ENCODE results near the gene KCNK2. TPM values are rescaled to one million over a fixed set of nuclear protein-coding genes. Genes with fewer than 3 reads are reported as not detected.

KCNK2 gene
- total RNA-seq, 4 donors from 2014 or later = 3.9 to 22.6 (median 21.2) TPM

GRCh38 chr1:215111916-215112315, 29.4 kb downstream of the KCNK2 start:
- Histone ChIP-seq H3K27ac (no peak overlapping the region), H3K36me3 (no peaks in the 10 kb centered on the region), H3K27me3 (no peaks in the 10 kb centered on the region), H3K4me3 (replicated peaks in 1 of 3) (no peak overlapping the region), H3K4me1 (peaks cover 0 to 4% of the 10 kb centered on the region in 2 donors), H3K9me3 (no peaks in the 10 kb centered on the region)
- intact Hi-C loops (cut with DNase I) = no loop called here
- TF ChIP-seq POLR2A (IDR thresholded peaks at IDR 0.05) = no peak
- no peak for TF ChIP-seq CTCF (IDR thresholded peaks at IDR 0.05)
- no peak for DNase-seq
- WGBS, 2 donors = 90 to 91% methylated on average over 3 of the region's 3 CpGs

- Histone ChIP-seq H3K4me3 (replicated peaks in 1 of 3) (no peak overlapping the region), H3K27ac (no peak overlapping the region), H3K4me1 (peaks cover 0 to 4% of the 10 kb centered on the region in 2 donors), H3K27me3 (no peaks in the 10 kb centered on the region), H3K9me3 (no peaks in the 10 kb centered on the region), H3K36me3 (no peaks in the 10 kb centered on the region)
- 83 to 97% methylated on average over 3 of the region's 3 CpGs for WGBS, 2 donors
- no peak for TF ChIP-seq CTCF (IDR thresholded peaks at IDR 0.05)
- no peak for TF ChIP-seq POLR2A (IDR thresholded peaks at IDR 0.05)
- no peak for DNase-seq
- intact Hi-C loops (cut with DNase I) = no loop called here
These were observed 31.2 kb downstream of the KCNK2 start for GRCh38 chr1:215113776-215114153.

- H3K27me3 ChIP-seq = no peaks in the 10 kb centered on the region
- no peak overlapping the region for H3K27ac ChIP-seq
- H3K36me3 ChIP-seq = no peaks in the 10 kb centered on the region
- H3K4me1 ChIP-seq = peaks cover 0 to 4% of the 10 kb centered on the region in 2 donors
- DNase-seq = no peak
- WGBS, 2 donors = 53 to 67% methylated on average over 2 of the region's 2 CpGs
- intact Hi-C loops (cut with DNase I) = no loop called here
- no peak overlapping the region for H3K4me3 ChIP-seq (replicated peaks in 1 of 3)
- TF ChIP-seq POLR2A (IDR thresholded peaks at IDR 0.05) = no peak
- TF ChIP-seq CTCF (IDR thresholded peaks at IDR 0.05) = no peak
- no peaks in the 10 kb centered on the region for H3K9me3 ChIP-seq
These were observed 31.8 kb downstream of the KCNK2 start for GRCh38 chr1:215114154-215114933.

- WGBS, 2 donors = 92 to 94% methylated on average over 1 of the region's 1 CpG
- no peak overlapping the region for H3K27ac ChIP-seq
- H3K27me3 ChIP-seq = no peaks in the 10 kb centered on the region
- peaks cover 0 to 4% of the 10 kb centered on the region in 2 donors for H3K4me1 ChIP-seq
- no peak for TF ChIP-seq POLR2A (IDR thresholded peaks at IDR 0.05)
- H3K36me3 ChIP-seq = no peaks in the 10 kb centered on the region
- intact Hi-C loops (cut with DNase I) = no loop called here
- H3K4me3 ChIP-seq (replicated peaks in 1 of 3) = no peak overlapping the region
- H3K9me3 ChIP-seq = no peaks in the 10 kb centered on the region
- DNase-seq = no peak
These were observed 33.2 kb downstream of the KCNK2 start for GRCh38 chr1:215115760-215116159.

- Histone ChIP-seq H3K27me3 (no peaks in the 10 kb centered on the region), H3K4me3 (replicated peaks in 1 of 3) (no peak overlapping the region), H3K27ac (no peak overlapping the region), H3K4me1 (peaks cover 0 to 4% of the 10 kb centered on the region in 2 donors), H3K36me3 (no peaks in the 10 kb centered on the region), H3K9me3 (no peaks in the 10 kb centered on the region)
- TF ChIP-seq CTCF (IDR thresholded peaks at IDR 0.05) = no peak
- TF ChIP-seq POLR2A (IDR thresholded peaks at IDR 0.05) = no peak
- intact Hi-C loops (cut with DNase I) = no loop called here
- DNase-seq = no peak
- 80 to 81% methylated on average over 1 of the region's 1 CpG for WGBS, 2 donors
These were observed 35.5 kb downstream of the KCNK2 start for GRCh38 chr1:215118081-215118480.
